CD4-positive, alpha-beta T cell treated with Interleukin-6 for 4 hours (primary cell): ENCODE measurements around the gene ING3.

ENCODE experiments used
- DNase-seq: peaks from one replicate; pipeline ENCODE4 v3.0.0-alpha.2; 2020; ENCODE audit warnings: mixed read lengths

The ING3 gene, protein sequence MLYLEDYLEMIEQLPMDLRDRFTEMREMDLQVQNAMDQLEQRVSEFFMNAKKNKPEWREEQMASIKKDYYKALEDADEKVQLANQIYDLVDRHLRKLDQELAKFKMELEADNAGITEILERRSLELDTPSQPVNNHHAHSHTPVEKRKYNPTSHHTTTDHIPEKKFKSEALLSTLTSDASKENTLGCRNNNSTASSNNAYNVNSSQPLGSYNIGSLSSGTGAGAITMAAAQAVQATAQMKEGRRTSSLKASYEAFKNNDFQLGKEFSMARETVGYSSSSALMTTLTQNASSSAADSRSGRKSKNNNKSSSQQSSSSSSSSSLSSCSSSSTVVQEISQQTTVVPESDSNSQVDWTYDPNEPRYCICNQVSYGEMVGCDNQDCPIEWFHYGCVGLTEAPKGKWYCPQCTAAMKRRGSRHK

GRCh38 chr7:120950539-120951308 is at the start of gene ING3:
ING3 (plus strand) TSS chr7:120950777; CDS start chr7:120950897, 120 bp downstream.
- peak; percentile 96 for DNase-seq

- no peak for DNase-seq
These were observed 35.1 kb upstream of the ING3 start for GRCh38 chr7:120915314-120916105.

DNA sequence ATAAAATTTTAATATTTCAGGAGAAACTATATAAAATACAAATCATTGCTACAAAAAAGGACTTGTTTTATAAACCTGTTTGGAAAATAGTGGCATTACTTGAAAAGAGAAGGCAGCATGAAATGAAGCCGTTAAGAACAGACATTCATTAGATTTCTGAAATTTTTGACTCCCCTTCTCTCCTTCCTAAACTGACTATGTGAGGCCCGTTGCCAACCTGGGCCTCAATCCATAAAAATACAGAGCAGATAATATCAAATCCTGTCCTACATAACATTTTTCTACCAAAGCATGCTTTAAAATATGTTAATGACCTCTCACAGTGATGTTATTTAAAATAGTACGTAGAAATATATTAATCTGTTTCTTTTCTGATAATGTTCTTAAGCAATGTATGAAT is 34.5 kb upstream of the ING3 start:
- no peak for DNase-seq

DNA sequence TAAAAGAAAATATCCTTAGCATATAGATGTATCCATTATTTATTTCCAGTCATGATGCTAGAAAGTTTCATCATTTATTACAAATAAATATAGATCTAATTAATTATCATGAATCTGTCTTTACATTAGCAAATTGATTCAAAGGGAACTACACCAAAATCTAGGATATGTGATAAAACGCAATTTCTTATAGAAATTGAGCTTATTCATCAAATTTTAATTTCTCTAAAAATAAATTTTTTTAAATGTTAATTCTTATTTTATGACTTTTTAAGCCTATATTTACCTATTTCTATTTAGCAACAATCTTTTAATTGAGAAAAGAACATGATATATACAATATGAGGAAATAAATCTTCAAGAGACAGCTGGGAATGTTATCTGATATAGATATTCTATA is 34.0 kb upstream of the ING3 start:
- DNase-seq = no peak

DNA sequence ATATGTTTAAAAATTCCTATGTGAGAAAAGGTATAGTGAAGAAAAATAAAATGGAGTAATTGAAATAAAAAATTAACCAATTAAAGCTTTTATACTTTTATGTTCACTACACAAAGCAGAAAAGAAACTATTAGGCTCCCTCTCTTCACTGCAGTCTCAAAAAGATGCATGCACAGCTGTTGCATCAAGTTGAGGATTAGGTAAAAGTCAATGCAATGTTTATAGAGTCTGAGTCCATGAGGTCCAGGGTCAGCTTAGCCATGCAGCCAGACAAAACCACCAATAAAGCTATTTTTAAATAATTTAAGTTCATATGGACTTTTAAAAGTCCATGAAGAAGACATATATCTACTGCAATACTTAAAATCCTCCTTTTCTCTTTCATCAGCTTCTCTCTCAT is 31.1 kb upstream of the ING3 start:
- DNase-seq = no peak

DNA sequence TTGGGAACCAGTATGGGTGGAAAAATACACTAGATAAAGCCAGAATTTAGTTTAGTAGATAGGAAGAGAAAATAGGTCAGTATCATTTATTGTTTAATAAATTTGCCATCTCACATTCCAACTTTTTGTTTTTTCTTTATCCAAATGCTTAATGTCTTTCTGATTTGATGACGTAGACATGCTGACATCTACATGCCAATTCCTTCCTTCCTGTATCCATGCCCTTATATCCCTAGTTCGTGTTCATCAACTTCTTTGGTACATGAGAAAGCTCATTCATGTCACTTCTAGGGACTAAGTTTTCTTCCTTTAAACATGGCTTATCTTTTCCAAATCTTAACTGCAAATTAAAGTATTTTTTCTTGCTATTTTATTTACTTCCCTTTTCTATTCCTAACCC is 30.5 kb upstream of the ING3 start:
- no peak for DNase-seq

DNA sequence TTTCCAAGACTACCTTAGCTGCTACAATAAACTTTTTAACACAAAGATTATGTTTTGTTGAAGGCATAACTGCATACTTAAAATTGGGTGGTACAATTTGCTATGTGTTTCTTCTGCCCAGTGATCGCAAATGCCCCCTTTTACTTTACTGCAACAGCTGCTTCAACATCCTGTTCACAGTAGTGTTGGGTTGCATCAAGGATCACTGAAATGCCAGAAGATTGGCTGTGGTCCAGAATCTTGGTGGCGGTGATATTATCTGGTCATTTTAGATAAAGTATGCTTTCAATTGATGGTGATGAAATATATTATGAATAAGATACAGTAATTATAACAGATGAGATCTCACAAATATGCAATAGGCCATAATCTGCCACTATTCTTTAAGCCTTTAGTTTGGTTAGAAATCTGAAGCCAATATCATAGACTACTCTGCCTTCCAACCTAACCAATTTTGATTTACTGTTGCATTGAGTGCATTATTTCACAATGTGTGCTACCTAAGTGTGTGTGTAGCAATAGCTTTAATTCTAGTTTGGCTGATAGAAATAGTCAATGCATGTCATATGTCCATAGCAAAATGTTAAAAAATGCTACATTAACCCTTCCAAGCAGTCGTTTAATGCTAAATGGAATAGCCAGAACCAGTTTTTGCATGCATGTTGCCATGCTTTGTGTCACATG is 29.8 kb upstream of the ING3 start:
- no peak for DNase-seq

DNA sequence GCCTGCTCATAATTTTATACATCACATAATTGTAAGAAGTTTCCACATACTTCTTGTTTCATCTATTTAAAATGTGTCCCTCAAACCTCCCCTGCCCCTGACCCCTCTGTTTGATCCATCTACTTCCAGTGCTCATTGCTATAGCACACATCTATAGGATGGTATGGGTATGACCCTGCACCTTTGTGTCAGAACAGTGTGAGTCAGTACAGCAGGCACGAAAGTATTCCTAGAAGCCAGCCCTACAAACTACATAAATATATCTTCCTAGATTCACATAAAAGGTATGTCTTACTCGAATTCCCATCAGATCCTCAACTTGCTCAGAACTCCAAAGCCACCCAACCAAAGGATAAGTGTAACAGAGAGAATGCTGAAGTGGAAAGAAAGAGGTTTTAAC is 25.7 kb upstream of the ING3 start:
- no peak for DNase-seq

GRCh38 chr7:120925392-120925791 is 25.2 kb upstream of the ING3 start:
- no peak for DNase-seq

GRCh38 chr7:120926943-120927346 is 23.6 kb upstream of the ING3 start:
- DNase-seq = no peak

GRCh38 chr7:120927454-120928103 is 23.0 kb upstream of the ING3 start:
- DNase-seq = no peak

DNA sequence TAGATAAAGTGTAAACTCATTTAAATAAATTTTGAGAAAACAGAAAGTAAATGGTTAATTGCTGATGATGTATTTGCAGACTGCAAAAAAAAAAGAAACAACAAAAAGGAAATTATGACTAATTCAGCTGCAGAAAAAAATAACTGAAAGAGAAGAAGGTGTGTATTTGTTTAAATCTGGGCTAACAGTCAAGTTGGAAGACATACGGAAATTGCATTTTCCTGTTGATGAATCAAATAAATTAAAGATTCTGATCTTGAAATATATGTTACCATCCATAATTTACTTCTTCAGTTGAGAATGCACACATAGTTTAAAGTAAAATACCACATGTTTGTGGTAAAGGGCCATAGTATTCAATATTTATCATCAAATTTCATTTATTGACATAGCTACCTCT is 19.3 kb upstream of the ING3 start:
- DNase-seq = no peak

DNA sequence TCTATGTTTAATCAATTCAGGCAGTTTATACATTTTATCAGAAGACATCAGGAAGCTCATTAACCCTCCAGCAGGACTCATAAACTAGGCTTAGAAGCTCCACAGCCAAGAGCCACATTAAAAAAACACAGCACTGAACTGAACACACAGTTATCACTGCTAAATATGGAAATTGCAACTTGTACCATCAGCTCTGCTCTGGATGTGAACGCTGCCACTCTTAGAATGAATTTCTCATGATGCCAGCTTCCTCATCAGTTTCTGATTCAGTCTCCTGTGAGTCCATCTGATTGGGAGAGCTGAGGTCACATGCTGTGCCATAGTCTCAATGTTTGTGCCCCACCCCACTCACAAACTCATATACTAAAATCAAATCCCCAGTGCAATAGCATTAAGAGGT is 17.1 kb upstream of the ING3 start:
- no peak for DNase-seq

DNA sequence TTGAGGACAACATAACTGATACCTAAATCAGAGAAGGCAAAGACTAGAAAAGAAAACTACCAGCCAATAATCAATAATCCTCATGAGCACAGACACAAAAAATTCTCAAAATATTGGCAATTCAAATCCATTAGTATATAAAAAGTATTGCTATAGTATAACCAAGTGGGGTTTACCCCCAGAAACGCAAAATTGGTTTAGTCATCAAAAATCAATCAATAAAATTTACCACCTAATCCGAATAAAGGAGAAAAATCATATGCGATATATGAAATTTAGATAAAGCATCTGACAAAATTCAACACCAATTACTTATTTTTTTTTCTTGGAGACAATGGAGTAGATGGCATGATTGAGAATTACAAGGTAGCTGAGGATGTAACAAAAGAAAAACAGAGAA is 11.2 kb upstream of the ING3 start:
- DNase-seq = no peak

DNA sequence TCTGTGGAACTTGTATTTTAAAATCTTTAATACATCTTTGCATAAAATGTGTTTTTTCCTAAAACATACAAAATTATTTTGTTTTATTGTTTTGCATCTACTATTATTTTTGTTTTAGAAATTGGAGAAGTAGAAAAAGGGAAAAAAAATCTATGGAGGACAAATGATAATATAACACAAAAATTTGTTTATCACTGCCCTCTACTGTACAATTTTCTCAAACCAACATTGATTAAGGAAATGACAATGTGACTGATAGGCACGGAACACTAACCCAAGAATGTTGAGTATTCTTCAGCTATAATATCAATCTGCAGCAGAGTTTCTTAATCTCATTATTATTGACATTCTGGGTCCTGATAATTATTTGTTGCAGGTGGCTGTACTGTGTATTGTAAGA is 9.5 kb upstream of the ING3 start:
- DNase-seq = no peak

- no peak for DNase-seq
These were observed 8.7 kb upstream of the ING3 start for GRCh38 chr7:120941856-120942255.

DNA sequence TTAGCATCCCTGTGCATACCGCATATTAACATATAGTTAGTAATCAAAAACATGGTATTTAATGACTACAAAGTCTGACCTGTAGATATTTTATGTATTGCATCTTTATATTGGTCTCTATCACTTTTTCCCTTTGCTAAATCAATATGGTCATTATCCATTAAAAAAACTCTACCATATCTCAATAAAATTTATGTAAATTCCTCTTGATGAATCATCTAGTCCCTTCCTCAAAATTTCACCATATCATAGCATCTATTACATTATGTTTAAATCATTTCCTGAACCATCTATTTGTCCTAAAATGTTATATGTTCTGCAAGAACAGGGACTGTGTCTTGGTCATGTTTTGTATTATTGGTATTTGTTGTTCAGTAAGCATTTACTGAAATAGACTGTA is 7.7 kb upstream of the ING3 start:
- no peak for DNase-seq

DNA sequence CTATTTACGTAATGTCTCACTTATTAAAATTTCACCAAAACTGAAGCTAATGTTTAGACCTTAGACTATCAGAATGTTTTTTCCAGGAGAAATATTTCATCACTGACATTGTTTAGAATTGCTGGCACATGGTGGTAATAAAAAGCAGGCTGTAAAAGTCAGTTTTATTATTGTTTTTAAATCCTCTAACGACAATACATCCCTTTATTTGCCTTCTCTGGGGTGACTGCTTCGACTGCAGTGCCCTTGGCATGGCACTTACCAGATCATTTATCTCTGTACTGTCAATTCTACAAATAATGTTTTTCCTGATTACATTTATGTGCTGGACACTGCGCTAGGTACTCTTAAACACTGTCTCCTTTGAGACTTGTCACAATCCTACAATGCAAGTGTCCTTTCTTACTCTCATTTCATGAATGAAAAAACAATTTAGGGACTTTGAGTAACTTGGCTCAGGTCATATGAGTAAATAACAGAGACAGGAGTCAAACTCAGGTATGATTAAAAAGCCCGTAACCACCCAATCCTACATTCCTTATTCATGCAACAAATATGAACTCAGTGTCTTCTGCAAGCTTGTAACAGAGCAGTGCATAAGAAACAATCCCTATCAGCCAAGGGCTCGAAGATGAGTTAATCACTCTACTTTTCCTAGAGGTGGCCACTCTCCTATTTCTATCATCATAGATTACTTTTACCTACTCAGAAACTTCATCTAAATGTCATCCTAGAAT is 5.6 kb upstream of the ING3 start:
- no peak for DNase-seq

- DNase-seq = no peak
These were observed 2.6 kb upstream of the ING3 start for GRCh38 chr7:120947980-120948379.

GRCh38 chr7:120949393-120949911 is 1.1 kb upstream of the ING3 start:
- no peak for DNase-seq

- DNase-seq = no peak
These were observed 509 bp upstream of the ING3 start for GRCh38 chr7:120949998-120950538.
